Activated B cell treated with CpG ODN at 0.5 μM for 24 hours (primary cell): ENCODE data around the gene CYB5A. TPM values are rescaled to one million over a fixed set of nuclear protein-coding genes. Genes with fewer than 3 reads are reported as not detected.

Source experiments
- ATAC-seq: fragments of 200-7000 bp; cut with Tn5 transposase; one replicate; pipeline ENCODE4 v1.10.0; 2021; ENCODE audit warnings: low read depth, mild to moderate bottlenecking, moderate library complexity
- CTCF ChIA-PET: fragments of 350-600 bp; sonication (Branson Sonifier 250); formaldehyde crosslinking; loops from one replicate; lab custom pipeline; 2021; ENCODE audit warnings: antibody characterized with exemption; lab: Charles Lee
- POLR2A ChIA-PET: fragments of 350-600 bp; sonication (Branson Sonifier 250); formaldehyde crosslinking; loops from one replicate; lab custom pipeline; 2021; ENCODE audit warnings: antibody characterized with exemption; lab: Charles Lee
- DNase-seq: peaks from one replicate; pipeline ENCODE4 v3.0.0; 2022
- H3K27ac Mint-ChIP-seq: one replicate; pipeline ENCODE4 v1.8.0; 2020; ENCODE audit warnings: mixed read lengths
- H3K27me3 Mint-ChIP-seq: one replicate; pipeline ENCODE4 v1.8.0; 2021; ENCODE audit warnings: mixed read lengths
- H3K36me3 Mint-ChIP-seq: one replicate; pipeline ENCODE4 v1.8.0; 2021; ENCODE audit warnings: low read depth, mixed read lengths
- H3K4me1 Mint-ChIP-seq: one replicate; pipeline ENCODE4 v1.8.0; 2021; ENCODE audit warnings: mixed read lengths
- H3K4me3 Mint-ChIP-seq: one replicate; pipeline ENCODE4 v1.8.0; 2020; ENCODE audit warnings: mild to moderate bottlenecking, mixed read lengths
- H3K9me3 Mint-ChIP-seq: one replicate; pipeline ENCODE4 v1.8.0; 2020; ENCODE audit warnings: mixed read lengths
- intact Hi-C: fragments of 100-400 bp; cut with micrococcal nuclease; formaldehyde crosslinking; loops from one replicate; pipeline ENCODE4 v1.15.1; 2024
- total RNA-seq: library from RNA; stranded (reverse); gene quantifications from 2 replicates; pipeline ENCODE4 v1.2.3, GENCODE V29; 2022
- TF ChIP-seq, protein P1 (sequence below): fragments of 200-600 bp; IDR thresholded peaks from one replicate; pipeline ENCODE4 v1.8.0; 2022; ENCODE audit warnings: antibody characterized with exemption, mild to moderate bottlenecking

CYB5A gene, protein sequence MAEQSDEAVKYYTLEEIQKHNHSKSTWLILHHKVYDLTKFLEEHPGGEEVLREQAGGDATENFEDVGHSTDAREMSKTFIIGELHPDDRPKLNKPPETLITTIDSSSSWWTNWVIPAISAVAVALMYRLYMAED
- total RNA-seq: 46.2 and 47.2 TPM in 2 replicates

DNA sequence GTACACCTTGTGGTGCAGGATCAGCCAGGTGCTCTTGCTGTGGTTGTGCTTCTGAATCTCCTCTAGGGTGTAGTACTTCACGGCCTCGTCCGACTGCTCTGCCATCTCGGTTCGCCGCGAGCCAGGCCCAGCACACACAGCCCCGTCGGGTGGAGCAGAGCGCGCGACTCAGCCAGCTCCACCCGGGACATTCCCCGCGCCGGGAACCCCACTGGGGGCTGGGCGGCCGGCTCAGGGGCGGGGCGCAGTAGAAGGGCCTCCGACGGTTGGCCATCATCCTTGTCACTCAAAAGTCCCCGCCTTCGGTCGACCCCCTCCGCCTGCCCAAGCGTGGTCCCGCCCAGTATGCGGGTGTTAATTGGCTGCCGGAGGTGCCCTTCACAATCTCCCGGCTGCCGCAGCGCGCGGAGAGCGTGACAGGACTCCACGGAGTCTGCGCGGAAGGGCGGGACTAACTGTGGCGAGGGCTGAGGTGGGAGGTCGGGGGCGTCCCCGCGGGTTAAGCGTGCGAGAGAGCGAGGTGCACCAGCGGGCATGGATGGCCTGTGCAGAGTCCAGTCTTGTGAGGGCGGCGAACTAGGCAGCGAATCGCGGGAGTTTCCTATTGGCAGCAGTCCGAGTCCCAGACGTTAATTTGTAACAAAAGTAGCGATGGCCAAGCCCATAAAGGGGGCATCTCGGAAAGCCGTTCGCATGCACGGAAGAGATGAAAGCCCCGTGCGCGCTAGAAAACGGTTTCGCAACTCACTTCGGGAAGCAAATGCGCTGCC, at the start of gene CYB5A:
Gene CYB5A (minus strand): TSS at position 193 of the 770 bp plus-strand sequence. CDS start 88 bp downstream, at position 105.
- Mint-ChIP-seq H3K27ac (peak within 1 kb of the TSS; percentile 91), H3K9me3 (peaks cover 4% of the 10 kb centered on the region), H3K36me3 (peaks cover 5% of the 10 kb centered on the region), H3K4me1 (peaks cover 49% of the 10 kb centered on the region), H3K27me3 (no peaks in the 10 kb centered on the region), H3K4me3 (peak within 1 kb of the TSS; percentile 97)
- TF ChIP-seq, protein P1, sequence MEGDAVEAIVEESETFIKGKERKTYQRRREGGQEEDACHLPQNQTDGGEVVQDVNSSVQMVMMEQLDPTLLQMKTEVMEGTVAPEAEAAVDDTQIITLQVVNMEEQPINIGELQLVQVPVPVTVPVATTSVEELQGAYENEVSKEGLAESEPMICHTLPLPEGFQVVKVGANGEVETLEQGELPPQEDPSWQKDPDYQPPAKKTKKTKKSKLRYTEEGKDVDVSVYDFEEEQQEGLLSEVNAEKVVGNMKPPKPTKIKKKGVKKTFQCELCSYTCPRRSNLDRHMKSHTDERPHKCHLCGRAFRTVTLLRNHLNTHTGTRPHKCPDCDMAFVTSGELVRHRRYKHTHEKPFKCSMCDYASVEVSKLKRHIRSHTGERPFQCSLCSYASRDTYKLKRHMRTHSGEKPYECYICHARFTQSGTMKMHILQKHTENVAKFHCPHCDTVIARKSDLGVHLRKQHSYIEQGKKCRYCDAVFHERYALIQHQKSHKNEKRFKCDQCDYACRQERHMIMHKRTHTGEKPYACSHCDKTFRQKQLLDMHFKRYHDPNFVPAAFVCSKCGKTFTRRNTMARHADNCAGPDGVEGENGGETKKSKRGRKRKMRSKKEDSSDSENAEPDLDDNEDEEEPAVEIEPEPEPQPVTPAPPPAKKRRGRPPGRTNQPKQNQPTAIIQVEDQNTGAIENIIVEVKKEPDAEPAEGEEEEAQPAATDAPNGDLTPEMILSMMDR: no peak
- DNase-seq (peak; percentile 99), ATAC-seq (peak; percentile 97)
- ChIA-PET POLR2A (interaction anchor here (0.8 to 1.0 kb wide), 2 partner anchors 42 to 143 kb away, joined by 3 to 5 read pairs; no protein-coding TSS in a partner anchor), CTCF (no interaction called here)
- intact Hi-C loops: loop anchor here (1.0 to 2.0 kb wide), 8 partner anchors 28 to 917 kb away; partner anchors contain the start of genes CNDP2, PTGR3, TIMM21 and ZNF407

DNA sequence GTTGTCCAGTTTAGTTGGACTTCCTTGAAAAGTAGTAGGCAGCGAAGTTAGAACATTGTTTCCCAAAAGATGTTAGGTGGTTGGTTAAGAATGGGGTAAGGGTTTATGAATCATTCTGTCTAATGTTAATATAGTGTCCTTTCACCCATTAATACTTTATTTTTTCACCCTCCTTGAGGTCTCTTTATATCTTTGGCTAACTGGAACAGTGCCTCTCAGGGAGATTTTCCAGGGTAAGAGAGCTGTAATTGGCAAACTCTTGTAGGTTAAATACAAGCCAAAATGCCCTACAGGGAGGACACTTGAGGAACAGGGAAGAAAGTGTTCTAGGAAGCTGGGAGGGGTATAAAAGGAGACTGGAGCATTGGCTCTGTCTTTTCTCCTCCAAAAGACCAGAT, 46.1 kb upstream of the CYB5A start:
- no peak for ATAC-seq
- intact Hi-C loops: no loop called here
- Mint-ChIP-seq H3K4me1 (peaks cover 50% of the 10 kb centered on the region), H3K36me3 (no peaks in the 10 kb centered on the region), H3K4me3 (no peak overlapping the region), H3K27me3 (no peaks in the 10 kb centered on the region), H3K27ac (no peak overlapping the region), H3K9me3 (no peaks in the 10 kb centered on the region)
- DNase-seq: no peak
- POLR2A ChIA-PET: interaction anchor here (0.6 kb wide), 1 partner anchor 871 kb away, joined by 3 read pairs; the partner anchor contains the start of gene PTGR3
- TF ChIP-seq, protein P1: no peak
- CTCF ChIA-PET: interaction anchor here (1.0 to 1.3 kb wide), 2 partner anchors 93 to 140 kb away, joined by 3 to 4 read pairs; no protein-coding TSS in a partner anchor

DNA sequence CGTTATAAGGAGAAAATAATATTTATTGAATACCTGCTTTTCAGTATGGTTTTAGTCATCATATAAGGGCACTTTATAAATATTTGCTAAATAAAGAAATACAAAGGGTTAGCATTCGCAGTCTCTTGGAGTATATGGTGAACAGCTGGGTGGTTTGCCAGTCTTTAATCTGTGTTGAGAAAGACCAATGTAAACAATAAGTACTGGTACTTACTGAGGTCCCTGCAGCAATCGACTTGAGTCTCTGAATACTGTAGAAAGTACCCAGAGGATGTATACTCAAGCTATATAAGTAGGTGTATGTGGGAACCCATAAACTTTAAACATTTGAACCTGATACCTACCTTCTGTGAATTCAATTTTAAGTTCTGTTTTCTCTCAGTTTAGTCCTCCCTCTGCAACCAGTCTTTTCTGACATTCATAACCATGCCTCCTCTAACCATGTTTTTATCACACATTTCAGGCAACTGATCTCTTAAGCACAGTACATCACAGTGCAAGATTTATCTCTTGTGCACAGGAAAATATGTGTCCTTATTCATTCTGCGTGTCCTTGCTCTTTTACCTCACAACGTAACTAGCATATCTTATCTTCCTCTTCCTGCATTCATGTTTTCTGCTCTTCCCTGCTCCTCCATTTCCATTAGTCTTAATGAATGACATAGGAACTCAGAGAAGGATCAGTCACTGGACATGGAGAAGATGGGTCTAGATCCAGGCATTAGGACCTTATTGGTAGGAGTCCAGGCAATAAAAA, 45.6 kb upstream of the CYB5A start:
- H3K4me1 Mint-ChIP-seq: peaks cover 54% of the 10 kb centered on the region
- H3K27me3 Mint-ChIP-seq: no peaks in the 10 kb centered on the region
- no peak for ATAC-seq
- H3K36me3 Mint-ChIP-seq: no peaks in the 10 kb centered on the region
- no peak for DNase-seq
- ChIA-PET CTCF (interaction anchor here (1.3 kb wide), 1 partner anchor 140 kb away, joined by 4 read pairs; no protein-coding TSS in a partner anchor), POLR2A (no interaction called here)
- intact Hi-C loops: no loop called here
- no peak overlapping the region for H3K27ac Mint-ChIP-seq
- TF ChIP-seq, protein P1: no peak
- H3K9me3 Mint-ChIP-seq: peaks cover 2% of the 10 kb centered on the region
- H3K4me3 Mint-ChIP-seq: no peak overlapping the region

DNA sequence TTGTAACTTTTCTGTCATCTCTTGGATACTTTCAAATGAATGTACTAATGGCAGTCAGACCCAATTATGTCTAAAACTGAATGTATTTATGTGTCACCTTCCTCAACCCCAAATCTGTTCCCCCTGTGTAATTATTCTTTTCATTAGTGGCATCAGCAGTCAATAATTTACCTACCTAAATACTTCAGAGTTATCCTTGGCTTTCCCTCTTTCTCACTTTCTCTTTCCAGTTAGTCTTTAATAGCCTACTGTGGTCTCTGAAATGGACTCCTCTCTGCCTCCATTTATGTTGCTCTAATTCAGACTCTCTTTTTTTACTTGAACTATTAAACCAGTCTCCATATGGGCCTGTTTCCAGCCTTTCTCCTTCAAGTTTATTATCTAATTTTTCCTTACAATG, 44.9 kb upstream of the CYB5A start:
- Mint-ChIP-seq H3K9me3 (peaks cover 2% of the 10 kb centered on the region), H3K36me3 (no peaks in the 10 kb centered on the region), H3K4me3 (no peak overlapping the region), H3K27me3 (no peaks in the 10 kb centered on the region), H3K4me1 (peaks cover 53% of the 10 kb centered on the region), H3K27ac (no peak overlapping the region)
- intact Hi-C loops: no loop called here
- ATAC-seq: no peak
- ChIA-PET CTCF (no interaction called here), POLR2A (no interaction called here)
- TF ChIP-seq, protein P1: no peak
- DNase-seq: no peak
